ENCODE data around the gene E2F4.

DNA sequence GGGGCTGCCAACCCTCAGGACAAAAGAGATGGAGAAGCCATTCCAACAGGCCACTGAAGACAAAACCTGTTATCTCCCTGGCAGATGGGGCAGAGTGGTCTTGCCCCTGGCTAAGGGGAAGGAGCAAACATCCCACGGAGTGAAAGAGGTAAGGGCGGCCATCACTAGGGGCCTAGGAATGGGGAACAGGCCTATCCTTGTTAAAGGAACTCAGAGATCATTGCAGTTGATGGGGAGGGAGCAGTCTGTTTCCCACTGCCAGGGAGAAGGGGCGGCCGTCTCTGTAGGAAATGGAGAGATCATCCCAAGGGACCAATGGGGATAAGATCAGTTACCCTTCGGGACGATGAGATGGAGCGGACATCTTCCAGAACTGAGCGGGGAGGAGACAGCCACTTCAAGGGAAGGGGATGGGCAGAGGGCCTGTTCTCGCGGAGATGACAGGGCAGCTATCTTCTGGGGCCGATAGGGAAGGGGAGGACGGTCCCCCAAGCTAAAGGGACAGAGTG lies 34.4 kb downstream of the E2F4 start:
- TF ChIP-seq CEBPB (IDR thresholded peaks at IDR 0.05) (no peak), RAD21 (IDR thresholded peaks at IDR 0.05; ENCODE audit: low read depth) (no peak), NFIC (IDR thresholded peaks at IDR 0.05) (no peak), EGR1 (IDR thresholded peaks at IDR 0.05) (no peak), FOXM1 (IDR thresholded peaks at IDR 0.05; ENCODE audit: borderline replicate concordance, low read depth) (no peak), TCF12 (IDR thresholded peaks at IDR 0.05; ENCODE audit: low read depth) (no peak)
- TF ChIP-seq, protein P1, sequence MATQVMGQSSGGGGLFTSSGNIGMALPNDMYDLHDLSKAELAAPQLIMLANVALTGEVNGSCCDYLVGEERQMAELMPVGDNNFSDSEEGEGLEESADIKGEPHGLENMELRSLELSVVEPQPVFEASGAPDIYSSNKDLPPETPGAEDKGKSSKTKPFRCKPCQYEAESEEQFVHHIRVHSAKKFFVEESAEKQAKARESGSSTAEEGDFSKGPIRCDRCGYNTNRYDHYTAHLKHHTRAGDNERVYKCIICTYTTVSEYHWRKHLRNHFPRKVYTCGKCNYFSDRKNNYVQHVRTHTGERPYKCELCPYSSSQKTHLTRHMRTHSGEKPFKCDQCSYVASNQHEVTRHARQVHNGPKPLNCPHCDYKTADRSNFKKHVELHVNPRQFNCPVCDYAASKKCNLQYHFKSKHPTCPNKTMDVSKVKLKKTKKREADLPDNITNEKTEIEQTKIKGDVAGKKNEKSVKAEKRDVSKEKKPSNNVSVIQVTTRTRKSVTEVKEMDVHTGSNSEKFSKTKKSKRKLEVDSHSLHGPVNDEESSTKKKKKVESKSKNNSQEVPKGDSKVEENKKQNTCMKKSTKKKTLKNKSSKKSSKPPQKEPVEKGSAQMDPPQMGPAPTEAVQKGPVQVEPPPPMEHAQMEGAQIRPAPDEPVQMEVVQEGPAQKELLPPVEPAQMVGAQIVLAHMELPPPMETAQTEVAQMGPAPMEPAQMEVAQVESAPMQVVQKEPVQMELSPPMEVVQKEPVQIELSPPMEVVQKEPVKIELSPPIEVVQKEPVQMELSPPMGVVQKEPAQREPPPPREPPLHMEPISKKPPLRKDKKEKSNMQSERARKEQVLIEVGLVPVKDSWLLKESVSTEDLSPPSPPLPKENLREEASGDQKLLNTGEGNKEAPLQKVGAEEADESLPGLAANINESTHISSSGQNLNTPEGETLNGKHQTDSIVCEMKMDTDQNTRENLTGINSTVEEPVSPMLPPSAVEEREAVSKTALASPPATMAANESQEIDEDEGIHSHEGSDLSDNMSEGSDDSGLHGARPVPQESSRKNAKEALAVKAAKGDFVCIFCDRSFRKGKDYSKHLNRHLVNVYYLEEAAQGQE (IDR thresholded peaks at IDR 0.05; ENCODE audit: low read depth), result no peak
- TF ChIP-seq, protein P2, sequence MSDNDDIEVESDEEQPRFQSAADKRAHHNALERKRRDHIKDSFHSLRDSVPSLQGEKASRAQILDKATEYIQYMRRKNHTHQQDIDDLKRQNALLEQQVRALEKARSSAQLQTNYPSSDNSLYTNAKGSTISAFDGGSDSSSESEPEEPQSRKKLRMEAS (IDR thresholded peaks at IDR 0.05), result no peak

Data from Ishikawa (cell line).